Activated T-cell treated with anti-CD3 and anti-CD28 coated beads for 4 hours (primary cell): Measurements from ENCODE around the gene TLE4.

Experiments
- DNase-seq: peaks from one replicate; pipeline ENCODE4 v3.0.0-alpha.2; 2020

Gene TLE4

DNA sequence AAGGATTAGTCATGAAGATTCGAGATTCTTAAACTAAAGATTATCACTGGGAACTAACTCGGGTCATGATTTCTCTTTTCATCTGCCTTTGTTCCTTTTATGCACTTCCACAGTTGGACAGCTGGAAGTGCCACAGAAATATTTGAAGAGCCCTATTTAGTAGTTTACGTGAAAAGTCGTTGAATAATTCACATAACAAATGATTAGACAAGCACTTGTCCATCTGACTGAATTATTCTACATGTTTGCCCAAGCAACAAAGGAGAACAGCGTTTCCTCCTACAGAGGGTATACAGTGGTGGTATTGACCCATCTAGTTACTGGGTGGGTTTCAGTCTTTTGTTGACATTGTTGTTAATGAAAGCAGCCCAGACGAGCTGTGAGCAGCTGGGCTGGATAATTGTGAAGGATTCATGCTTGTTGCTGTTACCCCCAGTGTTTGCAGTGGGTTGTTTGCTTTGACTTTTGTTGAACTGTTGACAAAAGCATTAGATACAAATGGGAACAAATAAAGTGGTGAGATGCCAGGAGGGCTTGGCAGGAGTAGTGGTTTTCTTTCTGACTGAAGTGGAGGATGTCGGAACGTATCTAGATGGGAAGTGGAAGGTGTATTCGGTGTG is 96.2 kb downstream of the TLE4 start:
- no peak for DNase-seq

DNA sequence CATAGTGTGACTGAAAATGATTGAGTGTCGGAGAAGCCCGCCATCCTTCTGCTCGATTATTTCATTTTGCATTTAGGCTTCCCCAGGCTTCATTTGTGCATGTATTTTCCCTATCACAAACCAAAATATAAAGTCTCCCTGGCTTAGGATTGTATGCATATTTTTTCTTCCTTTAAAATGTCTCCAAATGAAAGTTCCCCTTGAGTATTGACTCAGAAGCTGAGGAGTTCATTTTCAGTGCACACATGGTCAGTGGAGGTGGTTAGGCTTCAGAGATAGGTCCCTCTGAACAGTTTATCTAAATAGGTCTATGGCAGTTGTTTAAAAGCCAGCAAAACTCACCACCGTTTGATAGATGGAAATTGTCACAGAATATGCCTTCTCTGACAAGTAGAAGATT is 97.2 kb downstream of the TLE4 start:
- DNase-seq = no peak

DNA sequence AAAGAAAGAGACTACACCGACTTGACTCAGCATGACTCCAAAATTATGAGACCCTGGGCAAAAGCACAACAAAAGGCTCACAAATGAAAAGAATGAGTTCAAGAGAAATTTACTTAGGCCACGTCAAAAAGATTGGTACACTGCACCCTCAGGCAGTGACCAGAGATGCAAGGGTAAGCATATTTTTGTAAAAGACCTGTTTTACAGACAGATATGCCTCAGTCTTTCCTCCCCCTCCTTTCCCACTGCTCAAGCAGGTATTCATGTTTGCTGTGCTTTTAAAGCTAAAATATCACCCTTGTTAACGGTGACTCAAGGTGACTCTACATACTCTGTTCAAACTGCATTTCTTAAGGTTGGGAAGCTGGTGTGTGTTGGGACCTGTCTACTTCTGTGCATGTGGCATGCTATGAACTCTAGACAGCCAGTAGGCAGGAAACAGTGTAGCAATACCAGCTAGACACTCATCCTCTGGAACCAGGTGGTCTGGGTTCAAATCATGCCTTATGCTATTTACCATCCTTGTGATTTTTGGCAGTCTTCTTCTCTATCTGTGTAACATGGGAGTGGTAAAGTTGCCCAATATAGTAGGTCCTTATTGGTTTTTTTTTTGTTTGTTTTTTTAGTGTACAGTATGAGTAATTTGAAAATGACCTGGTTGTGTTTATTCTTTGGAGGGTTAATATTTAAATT is 98.7 kb downstream of the TLE4 start:
- no peak for DNase-seq

DNA sequence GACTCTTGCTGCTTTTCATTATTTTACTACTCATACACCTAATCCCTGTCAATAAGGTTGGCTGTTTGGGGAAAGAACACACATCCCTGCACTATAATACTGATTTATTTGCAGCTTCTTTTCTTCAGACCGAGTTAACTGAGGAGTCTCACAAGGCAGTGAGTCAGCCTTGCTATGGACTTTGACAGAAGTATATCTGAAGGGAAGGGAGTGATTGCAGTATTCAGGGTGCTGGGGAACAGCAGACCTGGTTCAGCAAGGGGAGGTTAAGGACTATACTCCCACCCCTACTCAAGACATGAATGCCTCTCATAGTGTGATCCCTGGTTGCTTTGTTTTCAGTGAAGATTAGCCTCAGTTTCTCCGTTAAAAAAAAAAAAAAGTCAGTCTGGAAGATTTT is 99.8 kb downstream of the TLE4 start:
- DNase-seq = no peak

DNA sequence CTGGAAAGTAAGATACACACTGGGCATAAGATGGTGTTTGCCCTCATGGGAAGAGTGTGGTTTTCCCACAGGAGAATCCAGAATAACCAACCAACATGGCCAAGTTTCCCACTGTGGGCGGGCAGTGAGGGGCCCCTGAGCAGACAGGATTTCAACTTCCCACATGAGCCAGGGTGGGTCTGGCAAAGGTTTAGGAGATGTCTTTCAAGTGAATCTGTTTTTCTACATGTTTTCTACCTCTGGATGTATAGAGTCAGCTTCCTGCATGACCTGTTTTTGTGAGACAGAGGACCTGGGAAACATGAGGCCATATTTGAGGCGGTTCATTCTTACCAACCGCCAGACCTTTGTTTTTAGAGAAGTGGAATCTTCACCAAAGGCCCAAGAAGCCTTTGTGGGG is 100.5 kb downstream of the TLE4 start:
- no peak for DNase-seq

DNA sequence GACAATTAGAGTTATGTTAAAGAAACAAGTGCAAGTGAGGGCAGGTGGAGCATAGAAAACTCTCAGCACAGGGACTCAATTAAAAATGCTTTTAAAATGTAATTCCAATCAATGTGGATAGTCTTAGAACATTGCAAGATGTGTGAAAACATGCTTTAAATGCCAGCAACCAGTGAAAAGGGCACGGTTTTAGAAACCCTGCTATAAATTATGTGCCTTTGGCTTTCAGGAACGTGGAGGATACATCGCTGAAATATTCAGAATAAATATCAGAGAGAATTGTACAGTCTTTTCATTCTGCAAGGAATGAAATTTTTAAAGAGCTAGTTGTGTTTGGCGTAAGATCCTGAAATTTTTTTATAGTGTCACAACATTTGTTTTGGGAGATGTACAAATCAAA is 101.1 kb downstream of the TLE4 start:
- DNase-seq = no peak

DNA sequence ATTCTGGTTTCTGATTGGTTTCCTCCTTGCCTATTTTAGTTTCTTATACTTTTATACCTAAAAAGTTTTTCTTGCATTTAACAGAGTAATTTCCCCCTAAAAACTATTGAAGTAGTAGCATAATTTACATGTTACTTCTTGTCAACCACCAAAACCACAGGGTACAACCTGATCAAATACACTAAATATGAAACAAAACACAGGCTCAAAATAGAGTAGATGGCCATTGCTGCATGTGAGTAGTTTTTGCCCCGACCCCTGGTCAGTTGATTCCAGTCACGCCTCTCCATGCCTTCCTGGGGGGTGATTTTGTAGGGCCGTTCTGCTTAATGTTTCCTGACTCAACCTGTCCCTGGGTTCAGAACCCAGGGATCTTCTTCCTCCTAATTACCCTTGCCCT is 101.8 kb downstream of the TLE4 start:
- DNase-seq = no peak

DNA sequence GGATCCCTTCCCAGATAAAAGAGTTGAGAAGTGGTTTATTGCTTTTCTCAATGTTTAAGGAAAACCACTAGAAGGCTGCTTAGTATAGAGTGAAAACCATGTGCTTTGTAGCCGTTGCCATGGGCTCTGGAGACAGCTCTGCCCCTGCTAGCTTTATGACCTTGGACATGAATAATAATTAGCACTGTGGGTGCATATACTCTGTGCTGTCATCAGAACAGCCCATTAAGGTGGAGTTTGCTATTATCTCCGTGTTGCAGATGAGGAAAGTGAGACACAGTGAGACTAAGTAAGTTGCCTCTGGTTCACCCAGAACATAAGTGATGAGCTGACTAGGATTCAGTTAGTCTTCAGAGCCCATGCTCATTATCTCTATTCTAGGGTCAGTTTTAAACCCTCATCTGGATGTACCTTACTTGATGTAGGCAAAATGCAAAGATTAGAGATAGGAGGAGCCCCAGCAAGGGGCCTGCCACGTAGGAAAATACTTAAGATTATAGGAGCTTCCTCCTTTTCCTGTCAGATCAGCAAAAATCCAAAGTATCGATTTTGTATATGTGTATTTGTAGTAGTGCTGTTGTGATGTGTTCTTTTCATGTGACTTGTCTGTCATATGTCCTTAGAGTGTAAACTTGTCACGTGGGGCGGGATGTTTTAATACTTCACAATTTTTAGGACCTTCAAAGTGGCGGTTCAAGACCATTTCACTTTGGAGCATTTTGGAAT is 102.5 kb downstream of the TLE4 start:
- DNase-seq = no peak

DNA sequence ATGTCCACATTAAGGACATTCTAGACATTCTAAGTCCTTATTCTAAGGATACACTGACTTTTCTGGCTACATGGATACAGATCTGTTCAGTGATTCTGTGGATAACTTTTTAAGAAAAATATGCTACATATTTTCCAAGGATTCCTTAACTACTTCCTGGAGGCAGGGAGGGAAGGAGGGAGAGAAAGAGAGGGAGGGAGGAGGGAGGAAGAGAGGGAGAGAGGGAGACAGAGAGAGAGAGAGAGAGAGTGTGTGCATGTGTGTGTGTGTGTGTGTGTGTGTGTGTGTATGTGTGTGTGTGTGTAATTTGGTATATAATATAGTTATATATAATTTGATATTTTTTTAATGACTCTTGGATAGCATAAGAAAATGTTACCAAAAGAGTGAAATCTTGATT is 109.8 kb downstream of the TLE4 start:
- DNase-seq = no peak

DNA sequence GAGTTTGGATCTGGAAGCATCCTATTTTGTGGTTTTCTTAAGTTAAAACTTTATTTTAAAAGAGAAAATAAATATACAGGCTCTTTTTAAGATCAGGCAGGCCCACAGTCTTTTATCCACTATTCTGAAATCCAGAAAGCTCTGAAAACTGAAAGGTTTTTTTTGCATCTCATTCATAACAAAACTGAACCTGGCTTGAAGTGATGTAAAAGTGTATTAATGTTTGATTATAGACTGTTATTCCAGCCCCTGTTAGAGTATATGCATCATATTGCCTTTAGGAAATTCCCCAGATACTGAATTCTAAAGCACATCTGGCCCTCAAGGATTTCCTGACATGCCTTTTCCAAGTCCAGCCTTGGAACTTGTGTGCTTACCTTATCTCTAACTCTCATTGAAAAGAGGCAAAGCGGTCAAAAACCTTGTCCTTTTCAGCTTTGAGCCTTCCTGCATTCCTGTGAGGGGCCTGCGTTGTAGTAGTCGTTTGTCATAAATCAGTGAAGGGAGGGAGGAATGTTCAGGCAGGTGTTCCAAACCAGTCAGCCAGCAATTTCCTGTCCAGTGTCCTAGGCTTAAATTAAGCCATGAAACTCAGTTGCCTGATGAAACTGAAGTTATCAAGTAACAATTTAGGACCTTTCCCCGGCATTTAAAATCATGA is 110.4 kb downstream of the TLE4 start:
- DNase-seq = no peak

DNA sequence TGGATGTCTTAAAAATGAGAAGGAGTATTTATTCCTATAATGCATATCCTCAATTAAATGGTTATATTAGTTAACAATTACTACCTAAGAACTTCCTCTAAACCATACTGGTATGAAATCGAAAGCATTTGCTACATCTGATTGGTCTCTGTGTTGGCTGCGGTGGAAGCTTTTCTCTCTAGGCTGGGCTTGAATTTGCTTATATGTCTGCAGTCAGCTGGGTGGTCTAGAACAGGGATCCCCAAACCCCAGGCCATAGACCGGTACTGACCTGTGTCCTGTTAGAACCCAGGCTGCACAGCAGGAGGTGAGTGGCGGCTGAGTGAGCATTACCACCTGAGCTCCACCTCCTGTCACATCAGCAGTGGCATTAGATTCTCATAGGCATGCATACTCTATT is 112.3 kb downstream of the TLE4 start:
- DNase-seq = no peak

DNA sequence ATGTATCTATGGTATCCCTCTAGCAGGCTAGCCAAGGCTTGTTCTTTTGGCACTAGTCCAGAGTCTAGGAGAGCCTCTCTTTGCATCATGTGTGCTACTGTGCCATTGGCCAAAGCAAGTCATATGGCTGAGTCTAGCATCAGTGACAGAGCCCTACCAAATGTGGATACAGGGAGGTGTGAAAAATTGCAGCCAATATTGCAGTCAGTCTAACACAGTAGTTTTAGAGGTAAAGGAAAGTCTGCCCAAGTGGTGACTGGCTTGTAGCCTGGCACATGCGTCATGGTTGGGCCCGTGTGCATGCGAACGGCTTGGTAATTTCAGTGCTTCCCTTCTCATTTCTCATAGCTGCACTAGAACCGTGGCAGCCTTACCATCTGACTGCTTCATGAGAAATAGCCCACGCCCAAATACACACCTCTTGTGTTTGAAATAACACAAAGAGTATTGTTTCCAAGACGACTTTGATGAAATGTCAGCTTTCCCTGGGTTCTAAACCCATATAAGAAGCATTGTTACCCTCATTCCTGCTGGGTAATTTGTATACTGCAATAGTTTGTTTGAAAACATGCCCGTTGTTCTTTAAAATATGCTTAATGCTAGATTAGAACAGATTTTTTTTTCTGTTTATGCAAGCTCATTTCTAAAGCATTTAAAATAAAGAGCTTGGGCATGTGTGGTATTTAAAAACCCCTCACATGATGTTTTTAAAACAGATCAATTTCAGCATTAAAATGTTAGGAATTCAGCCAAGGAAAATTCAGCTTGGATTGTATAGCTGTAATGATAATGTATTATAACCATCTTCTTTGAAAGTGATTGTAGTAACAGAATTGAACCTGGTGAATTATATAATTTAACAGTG is 113.2 kb downstream of the TLE4 start:
- DNase-seq = no peak

DNA sequence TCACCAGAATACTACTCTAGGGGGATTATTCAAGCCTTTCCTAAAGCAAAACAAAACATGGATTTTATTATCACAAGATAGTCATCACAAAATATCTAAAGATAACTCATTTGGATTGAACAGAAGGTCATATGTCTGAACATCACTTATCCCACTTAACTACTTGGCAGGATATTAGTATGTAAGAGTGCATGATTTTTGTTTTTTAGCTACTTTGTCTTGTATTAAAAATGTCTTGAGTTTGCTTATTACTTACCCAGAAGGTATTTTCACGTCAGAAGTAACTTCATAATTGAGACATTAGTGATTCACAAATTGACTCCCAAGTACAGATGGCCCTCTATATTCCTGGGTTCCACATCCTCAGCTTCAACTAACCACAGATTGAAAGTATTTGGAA is 113.8 kb downstream of the TLE4 start:
- DNase-seq = no peak

DNA sequence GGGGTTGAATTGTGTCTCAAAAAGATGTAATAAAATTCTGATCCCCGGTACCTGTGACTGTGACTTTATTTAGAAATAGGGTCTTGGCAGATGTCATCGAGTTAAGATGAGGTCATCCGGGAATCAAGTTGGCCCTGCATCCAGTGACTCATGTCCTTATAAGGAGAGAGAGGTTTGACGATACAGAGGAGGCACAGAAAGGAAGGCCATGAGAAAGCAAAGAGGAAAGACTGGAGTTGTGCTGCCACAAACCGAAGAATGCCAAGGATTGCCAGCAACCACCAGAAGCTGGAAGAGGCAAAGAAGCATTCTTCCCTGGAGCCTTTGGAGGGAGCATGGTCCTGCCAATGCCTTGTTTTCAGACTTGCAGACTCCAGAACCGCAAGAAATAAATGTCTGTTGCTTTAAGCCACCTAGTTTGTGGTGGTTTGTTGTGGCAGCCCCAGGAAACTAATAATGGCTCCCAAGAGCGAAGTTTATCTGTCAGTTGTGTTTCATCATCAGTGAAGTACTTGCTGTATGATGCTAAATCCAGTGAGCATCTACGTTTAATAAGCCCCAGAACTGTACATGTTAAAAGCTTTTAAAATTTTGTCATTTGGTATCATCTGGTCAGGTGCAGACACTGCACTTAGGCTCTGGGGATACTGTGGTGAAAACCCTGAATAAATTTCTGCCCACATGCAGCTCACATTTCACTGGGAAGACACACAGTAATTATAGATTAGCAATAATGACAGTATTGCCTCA is 114.8 kb downstream of the TLE4 start:
- DNase-seq = no peak

DNA sequence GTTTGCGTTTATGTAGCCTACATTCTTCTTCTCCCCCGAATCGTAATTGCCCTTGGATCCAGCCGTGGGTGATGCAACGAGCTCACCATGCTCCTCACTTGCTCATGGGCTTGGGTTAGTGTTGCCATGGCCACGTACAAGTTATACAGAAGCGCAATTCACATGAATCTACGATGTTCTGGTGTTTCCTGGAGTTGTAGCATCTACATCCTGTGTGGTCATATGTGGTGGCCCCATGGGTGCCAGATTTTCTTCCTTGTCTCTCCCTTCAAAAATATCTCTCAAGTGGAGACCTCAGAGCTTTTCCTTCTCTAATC is 115.3 kb downstream of the TLE4 start:
- DNase-seq = no peak

DNA sequence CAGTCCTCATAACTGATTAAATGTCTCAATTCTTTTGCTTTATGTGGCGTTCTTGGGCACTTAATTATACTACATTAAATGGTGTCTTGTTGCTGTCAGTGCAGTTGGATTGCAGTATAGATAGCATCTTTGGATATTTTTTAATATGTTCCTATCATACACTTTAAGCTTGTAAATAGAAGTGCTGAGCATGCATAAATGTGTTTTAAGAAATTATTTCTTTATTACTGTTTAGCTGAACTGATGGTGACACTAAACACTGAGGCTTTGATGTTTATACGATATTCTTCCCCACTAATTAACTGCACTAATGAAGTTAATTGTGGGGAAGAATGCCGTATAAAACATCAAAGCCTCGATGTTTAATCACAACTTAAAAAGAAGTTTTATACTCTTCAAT is 116.6 kb downstream of the TLE4 start:
- DNase-seq = no peak

DNA sequence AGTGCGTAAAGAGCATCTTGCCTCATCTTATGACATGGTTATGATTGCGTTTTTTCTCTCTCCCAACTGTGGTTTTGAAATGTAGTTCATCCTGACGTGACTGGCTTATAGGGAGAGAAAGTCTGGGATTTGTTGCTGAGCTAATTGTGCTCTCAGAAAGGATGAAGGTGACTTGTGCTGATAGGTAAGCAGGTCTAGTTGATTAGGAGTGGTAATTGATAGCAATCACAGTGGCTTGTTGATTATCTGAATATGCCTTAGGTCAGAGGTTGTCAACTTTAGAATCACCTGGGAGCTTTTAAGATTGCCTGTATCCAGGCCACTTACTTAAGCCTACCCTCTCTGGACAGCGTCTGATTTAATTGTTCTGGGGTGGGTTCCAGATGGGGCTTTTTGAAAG is 117.8 kb downstream of the TLE4 start:
- DNase-seq = no peak

DNA sequence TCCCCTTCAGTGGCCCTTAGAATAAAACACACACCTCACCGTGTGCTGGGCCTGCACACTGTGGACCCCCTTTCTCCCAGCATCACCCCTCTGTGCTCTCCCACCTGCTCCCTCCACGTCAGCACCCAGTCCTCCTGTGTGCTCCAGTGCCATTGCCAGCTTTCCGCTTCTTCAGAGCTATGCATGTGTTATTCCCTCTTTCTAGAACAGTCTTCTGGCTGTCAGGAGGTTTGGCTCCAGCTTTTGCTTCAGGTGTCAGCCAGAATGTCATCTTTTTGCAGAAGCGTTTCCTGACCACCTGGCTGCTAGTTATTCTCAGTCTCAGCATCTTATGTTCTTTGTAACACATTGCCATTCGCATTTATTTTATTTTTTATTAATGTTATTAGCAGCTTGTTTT is 119.7 kb downstream of the TLE4 start:
- no peak for DNase-seq

DNA sequence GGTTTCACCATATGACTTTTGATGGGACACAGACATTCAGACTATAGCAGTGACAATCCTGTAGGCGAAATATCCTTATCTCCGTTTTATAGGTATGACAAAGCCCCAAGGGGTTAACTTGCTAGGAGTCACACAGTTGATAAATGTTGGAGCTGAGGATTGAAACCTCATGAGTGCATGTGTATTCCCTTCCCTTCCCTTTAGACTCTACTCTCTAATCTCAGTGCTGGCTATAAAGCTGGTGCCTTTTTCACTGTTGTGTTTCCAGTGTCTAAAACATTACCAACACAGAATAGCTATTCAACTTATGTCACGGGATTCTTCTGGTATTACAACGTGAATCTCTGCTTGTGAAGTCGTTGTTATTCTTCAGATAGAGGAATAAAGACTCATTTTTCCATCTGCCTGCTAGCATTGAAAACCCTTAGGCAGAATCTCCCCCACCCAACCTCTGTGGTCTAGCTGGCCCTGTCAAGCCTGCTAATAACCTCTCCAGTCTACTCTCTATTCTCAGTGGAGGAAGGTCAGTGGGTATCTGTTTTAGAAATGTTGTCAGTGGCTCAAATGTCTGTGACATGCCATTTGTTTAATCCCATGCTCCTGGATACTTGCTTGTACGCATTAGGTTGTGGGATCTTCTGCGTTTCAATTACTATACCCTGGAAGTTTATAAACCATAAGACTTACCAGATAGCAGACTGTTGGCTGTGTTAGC is 121.2 kb downstream of the TLE4 start:
- DNase-seq = no peak

DNA sequence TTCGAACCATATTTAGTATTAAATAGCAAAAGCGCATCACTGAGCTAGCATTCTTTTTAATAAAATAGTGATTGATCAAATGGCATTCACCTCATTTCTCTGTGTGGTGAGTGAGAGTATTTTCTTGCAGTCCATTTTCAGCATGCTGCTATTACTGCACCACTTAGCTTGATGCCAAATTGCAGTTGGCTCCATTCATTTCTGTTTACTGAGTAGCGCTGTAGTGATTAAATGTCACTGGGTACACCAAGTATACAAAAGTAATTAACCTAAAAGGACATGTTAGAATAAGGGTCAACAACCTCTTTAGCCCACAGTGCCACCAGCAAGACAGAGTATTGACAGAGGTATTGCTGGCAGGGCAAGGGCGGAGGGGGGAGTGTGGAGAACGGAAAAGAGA is 122.0 kb downstream of the TLE4 start:
- DNase-seq = no peak

DNA sequence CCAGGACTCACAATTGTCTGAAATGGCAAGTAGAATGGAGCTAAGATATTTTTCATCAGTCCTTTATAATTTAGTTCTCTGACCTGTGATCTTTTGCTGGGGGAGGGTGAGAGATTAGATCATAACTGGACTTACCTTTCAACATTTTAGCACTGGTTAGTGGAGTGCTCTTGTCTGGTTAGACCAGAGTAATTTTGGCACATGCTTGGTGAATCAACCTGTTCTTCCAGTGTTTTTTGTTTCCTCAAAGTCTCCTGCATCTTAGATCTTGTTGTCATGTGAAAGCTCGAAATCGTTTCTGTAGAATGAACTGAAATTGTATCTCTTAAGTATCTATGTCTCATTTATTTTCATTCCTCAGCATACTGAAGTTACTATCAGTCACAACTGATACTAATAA is 122.4 kb downstream of the TLE4 start:
- DNase-seq = no peak
